ENCODE results near the gene MKRN2OS. TPM values are rescaled to one million over a fixed set of nuclear protein-coding genes. Genes with fewer than 3 reads are reported as not detected.

Gene MKRN2OS, protein sequence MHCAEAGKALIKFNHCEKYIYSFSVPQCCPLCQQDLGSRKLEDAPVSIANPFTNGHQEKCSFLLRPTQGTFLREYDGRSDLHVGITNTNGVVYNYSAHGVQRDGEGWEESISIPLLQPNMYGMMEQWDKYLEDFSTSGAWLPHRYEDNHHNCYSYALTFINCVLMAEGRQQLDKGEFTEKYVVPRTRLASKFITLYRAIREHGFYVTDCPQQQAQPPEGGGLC
- total RNA-seq = 1.1 TPM in 1 of 2 replicates, not detected in the other

GRCh38 chr3:12545473-12545791, at the start of gene MKRN2OS:
MKRN2OS (minus strand) TSS chr3:12545499; CDS start chr3:12545464, 35 bp downstream.

DNA sequence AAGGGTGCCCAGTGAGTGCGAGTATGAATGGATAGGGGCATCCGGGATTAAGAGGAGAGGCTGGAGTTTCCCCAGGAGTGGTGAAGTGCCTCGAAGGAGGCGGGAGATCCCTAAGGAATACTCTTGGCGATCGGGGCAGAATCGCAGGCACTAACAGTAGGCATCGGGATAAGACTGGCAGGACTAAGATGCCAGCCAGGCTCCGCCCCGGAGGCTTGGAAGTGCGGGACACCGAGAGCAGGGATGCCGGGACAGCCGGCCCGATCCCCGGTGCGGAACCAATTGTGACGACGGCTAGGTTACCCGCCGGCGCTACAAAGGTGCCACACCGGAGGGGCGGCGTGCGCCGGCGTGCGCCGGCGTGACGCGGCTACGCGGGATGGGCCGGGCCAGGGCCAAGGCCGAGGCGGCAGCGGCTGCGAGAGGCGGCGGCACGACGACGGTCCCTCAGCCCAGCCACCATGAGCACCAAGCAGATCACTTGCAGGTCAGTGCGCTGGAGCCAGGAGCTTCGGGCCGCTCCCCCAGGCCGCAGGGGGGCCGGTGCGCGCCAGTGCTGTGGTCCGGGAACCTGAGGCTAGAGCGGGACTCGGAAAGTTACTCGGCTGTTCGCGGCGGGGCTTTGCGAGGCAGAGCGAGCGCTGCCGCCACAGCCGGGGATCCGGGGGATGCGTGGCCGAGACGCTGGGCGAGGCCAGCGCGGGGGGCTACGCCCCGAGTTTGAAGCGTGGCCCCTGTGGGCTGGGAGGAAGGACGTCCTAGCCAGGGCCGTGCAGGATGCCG, 11.6 kb upstream of the MKRN2OS start, which contains the start of gene MKRN2:
Gene MKRN2, plus strand, starts transcription at position 398 of the 783 bp plus-strand sequence. Its CDS starts 64 bp downstream, at position 462.

Small RNAs within 50 kb of the gene (small RNA-seq; reads per million reads assigned to genes)
- gene RF00017 = not detected
- gene RNA5SP123 = not detected
- not detected for gene RNU6-377P

Other genes starting within 250 kb of the MKRN2OS start
- 8.9 and 14.1 TPM in 2 replicates for gene TSEN2, start 61.0 kb downstream of the MKRN2OS start, total RNA-seq
- gene MKRN2, start 11.6 kb upstream of the MKRN2OS start, total RNA-seq = 36.5 and 37.3 TPM in 2 replicates
- 102 and 107 TPM in 2 replicates for gene RAF1, start 118.6 kb upstream of the MKRN2OS start, total RNA-seq
- 6.9 and 11.0 TPM in 2 replicates for gene TMEM40, start 213.8 kb upstream of the MKRN2OS start, total RNA-seq

Measured in placental epithelial cell (primary cell).